ENCODE data around the gene TSPOAP1.

Gene TSPOAP1

GRCh38 chr17:58265902-58266875 is 62.4 kb downstream of the TSPOAP1 start:
- ChIA-PET POLR2A (interaction anchor here (0.6 kb wide), 1 partner anchor 66 kb away, joined by 3 read pairs; no protein-coding TSS in a partner anchor), CTCF (interaction anchor here (0.7 to 1.9 kb wide), 5 partner anchors 14 to 181 kb away, joined by 3 to 9 read pairs (median 4); partner anchors contain the start of gene MPO)
- TF ChIP-seq, protein P1, sequence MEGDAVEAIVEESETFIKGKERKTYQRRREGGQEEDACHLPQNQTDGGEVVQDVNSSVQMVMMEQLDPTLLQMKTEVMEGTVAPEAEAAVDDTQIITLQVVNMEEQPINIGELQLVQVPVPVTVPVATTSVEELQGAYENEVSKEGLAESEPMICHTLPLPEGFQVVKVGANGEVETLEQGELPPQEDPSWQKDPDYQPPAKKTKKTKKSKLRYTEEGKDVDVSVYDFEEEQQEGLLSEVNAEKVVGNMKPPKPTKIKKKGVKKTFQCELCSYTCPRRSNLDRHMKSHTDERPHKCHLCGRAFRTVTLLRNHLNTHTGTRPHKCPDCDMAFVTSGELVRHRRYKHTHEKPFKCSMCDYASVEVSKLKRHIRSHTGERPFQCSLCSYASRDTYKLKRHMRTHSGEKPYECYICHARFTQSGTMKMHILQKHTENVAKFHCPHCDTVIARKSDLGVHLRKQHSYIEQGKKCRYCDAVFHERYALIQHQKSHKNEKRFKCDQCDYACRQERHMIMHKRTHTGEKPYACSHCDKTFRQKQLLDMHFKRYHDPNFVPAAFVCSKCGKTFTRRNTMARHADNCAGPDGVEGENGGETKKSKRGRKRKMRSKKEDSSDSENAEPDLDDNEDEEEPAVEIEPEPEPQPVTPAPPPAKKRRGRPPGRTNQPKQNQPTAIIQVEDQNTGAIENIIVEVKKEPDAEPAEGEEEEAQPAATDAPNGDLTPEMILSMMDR (IDR thresholded peaks at IDR 0.05; ENCODE audit: control extremely low read depth, extremely low read depth, low read depth, missing control alignments) = no peak
- DNase-seq (ENCODE audit: extremely low spot score) = no peak

DNA sequence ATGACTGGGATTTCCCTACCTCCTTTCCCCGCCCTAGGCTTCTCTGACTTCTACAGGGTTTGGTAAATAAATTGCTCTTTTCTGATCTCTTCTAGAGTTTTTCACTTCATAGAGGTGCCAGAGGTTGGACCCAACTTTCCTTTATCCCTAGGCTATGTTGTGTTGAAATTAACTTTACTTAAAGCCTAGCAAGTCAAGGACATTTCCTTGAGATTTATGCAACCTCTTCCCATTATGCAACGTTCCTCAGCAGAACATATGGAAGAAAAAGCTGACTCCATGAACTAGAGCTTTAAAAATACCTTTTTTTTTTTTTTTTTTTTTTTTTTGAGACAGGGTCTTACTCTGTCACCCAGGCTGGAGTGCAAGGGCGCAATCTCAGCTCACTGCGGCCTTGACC is 63.3 kb downstream of the TSPOAP1 start:
- CTCF ChIA-PET = interaction anchor here (1.6 to 1.9 kb wide), 2 partner anchors 15 to 65 kb away, joined by 5 to 9 read pairs; no protein-coding TSS in a partner anchor
- POLR2A ChIA-PET = no interaction called here
- TF ChIP-seq, protein P1 (IDR thresholded peaks at IDR 0.05; ENCODE audit: control extremely low read depth, extremely low read depth, low read depth, missing control alignments) = no peak
- DNase-seq (ENCODE audit: extremely low spot score) = no peak

DNA sequence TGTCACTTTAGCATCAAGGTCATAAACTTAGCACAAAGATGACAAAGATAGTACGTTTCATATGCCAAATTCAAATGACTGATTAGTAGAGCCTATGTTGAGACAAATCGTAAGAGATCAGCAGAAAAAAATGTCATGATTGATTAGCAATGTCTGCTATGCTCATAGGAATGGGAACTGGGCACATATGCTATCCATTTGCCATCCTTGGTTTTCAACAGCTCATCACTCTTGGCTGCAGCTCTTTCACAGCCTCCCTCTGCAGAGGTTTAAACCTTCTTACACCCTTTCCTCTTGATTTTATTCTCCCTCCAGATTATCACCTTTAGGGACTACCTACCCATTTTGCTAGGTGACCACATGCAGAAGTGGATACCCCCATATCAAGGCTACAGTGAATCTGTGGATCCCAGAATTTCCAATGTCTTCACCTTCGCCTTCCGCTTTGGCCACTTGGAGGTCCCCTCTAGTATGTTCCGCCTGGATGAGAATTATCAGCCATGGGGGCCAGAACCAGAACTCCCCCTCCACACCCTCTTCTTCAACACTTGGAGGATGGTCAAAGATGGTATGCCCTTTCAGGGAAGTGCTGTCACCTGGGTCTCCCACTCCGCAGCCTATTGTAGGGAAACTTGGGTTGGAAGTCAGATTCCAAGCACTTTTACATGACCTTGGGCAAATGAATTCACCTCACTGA is 64.0 kb downstream of the TSPOAP1 start:
- POLR2A ChIA-PET = no interaction called here
- CTCF ChIA-PET = interaction anchor here (1.6 to 3.0 kb wide), 3 partner anchors 15 to 65 kb away, joined by 5 to 12 read pairs (median 9); no protein-coding TSS in a partner anchor
- TF ChIP-seq, protein P1 (IDR thresholded peaks at IDR 0.05; ENCODE audit: control extremely low read depth, extremely low read depth, low read depth, missing control alignments) = no peak
- DNase-seq (ENCODE audit: extremely low spot score) = no peak

- CTCF ChIA-PET = interaction anchor here (1.4 to 3.0 kb wide), 2 partner anchors 14 to 16 kb away, joined by 5 to 12 read pairs; no protein-coding TSS in a partner anchor
- TF ChIP-seq, protein P1 (IDR thresholded peaks at IDR 0.05; ENCODE audit: control extremely low read depth, extremely low read depth, low read depth, missing control alignments) = no peak
- POLR2A ChIA-PET = no interaction called here
- no peak for DNase-seq (ENCODE audit: extremely low spot score)
These were observed 64.8 kb downstream of the TSPOAP1 start for GRCh38 chr17:58263773-58264172.

GRCh38 chr17:58262149-58262548 is 66.4 kb downstream of the TSPOAP1 start:
- TF ChIP-seq, protein P1 (IDR thresholded peaks at IDR 0.05; ENCODE audit: control extremely low read depth, extremely low read depth, low read depth, missing control alignments) = no peak
- POLR2A ChIA-PET = no interaction called here
- CTCF ChIA-PET = interaction anchor here (3.0 kb wide), 1 partner anchor 12 kb away, joined by 12 read pairs; no protein-coding TSS in a partner anchor
- no peak for DNase-seq (ENCODE audit: extremely low spot score)

- CTCF ChIA-PET = interaction anchor here (1.0 kb wide), 2 partner anchors 17 to 24 kb away, joined by 3 read pairs; partner anchors contain the start of gene LPO
- POLR2A ChIA-PET = no interaction called here
- TF ChIP-seq, protein P1 (IDR thresholded peaks at IDR 0.05; ENCODE audit: control extremely low read depth, extremely low read depth, low read depth, missing control alignments) = no peak
- no peak for DNase-seq (ENCODE audit: extremely low spot score)
These were observed 73.8 kb downstream of the TSPOAP1 start for GRCh38 chr17:58254803-58255202.

Measured in GM10248 (cell line).